AG09309 (cell line): ENCODE data around the gene RAB23.

Source experiments
- DNase-seq: peaks from one replicate; pipeline ENCODE4 v3.0.0-alpha.2; 2010; ENCODE audit warnings: low read depth
- H3K4me3 ChIP-seq: 2 replicates; pipeline ENCODE4 v1.5.1; 2011; ENCODE audit warnings: mild to moderate bottlenecking, low read depth, low read length, moderate library complexity; ENCODE audit not compliant: control insufficient read depth
- TF ChIP-seq, protein P1 (sequence below): IDR thresholded peaks from 2 replicates; pipeline ENCODE4 v1.5.1; 2011; ENCODE audit warnings: mild to moderate bottlenecking, low read depth, low read length, inconsistent platforms; ENCODE audit not compliant: insufficient read depth, control insufficient read depth; ENCODE audit errors: missing control alignments

The RAB23 gene

GRCh38 chr6:57174511-57174907 is 47.6 kb downstream of the RAB23 start:
- H3K4me3 ChIP-seq: peak overlapping the region; percentile 70
- TF ChIP-seq, protein P1, sequence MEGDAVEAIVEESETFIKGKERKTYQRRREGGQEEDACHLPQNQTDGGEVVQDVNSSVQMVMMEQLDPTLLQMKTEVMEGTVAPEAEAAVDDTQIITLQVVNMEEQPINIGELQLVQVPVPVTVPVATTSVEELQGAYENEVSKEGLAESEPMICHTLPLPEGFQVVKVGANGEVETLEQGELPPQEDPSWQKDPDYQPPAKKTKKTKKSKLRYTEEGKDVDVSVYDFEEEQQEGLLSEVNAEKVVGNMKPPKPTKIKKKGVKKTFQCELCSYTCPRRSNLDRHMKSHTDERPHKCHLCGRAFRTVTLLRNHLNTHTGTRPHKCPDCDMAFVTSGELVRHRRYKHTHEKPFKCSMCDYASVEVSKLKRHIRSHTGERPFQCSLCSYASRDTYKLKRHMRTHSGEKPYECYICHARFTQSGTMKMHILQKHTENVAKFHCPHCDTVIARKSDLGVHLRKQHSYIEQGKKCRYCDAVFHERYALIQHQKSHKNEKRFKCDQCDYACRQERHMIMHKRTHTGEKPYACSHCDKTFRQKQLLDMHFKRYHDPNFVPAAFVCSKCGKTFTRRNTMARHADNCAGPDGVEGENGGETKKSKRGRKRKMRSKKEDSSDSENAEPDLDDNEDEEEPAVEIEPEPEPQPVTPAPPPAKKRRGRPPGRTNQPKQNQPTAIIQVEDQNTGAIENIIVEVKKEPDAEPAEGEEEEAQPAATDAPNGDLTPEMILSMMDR: no peak
- DNase-seq: no peak

DNA sequence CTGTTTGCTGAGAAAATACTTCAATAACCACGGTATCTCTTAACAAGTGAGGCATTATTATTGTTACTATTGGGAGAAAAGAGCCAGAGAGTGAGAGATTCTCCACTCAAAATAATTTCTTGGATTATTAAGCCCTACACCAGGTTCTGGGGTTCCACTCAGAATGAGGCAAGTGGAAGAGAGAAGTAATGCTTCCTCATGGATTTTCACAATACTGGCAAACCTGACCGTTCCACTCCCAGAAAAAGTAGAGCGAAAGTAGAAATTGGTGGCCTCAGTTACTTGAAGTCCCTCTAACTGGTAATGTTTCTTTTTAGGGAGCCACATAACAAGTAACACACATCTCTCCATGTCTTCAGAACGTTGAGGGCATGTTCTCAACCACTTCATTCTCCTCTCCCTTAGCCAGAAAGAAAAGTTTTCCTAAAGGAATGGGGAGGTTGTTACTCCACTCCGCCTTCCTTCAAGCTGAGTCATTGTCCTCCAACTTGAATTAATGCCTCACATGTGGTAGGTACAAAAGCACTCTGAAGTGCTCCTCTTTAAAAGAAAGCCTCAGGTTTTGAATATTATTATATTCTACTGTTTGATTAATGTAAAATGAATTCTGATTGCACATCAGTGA is 48.1 kb downstream of the RAB23 start:
- H3K4me3 ChIP-seq: peak overlapping the region; percentile 70
- peak; percentile 56 for DNase-seq
- TF ChIP-seq, protein P1: no peak

GRCh38 chr6:57173056-57173885 is 48.8 kb downstream of the RAB23 start:
- H3K4me3 ChIP-seq: peak overlapping the region; percentile 70
- DNase-seq: no peak

DNA sequence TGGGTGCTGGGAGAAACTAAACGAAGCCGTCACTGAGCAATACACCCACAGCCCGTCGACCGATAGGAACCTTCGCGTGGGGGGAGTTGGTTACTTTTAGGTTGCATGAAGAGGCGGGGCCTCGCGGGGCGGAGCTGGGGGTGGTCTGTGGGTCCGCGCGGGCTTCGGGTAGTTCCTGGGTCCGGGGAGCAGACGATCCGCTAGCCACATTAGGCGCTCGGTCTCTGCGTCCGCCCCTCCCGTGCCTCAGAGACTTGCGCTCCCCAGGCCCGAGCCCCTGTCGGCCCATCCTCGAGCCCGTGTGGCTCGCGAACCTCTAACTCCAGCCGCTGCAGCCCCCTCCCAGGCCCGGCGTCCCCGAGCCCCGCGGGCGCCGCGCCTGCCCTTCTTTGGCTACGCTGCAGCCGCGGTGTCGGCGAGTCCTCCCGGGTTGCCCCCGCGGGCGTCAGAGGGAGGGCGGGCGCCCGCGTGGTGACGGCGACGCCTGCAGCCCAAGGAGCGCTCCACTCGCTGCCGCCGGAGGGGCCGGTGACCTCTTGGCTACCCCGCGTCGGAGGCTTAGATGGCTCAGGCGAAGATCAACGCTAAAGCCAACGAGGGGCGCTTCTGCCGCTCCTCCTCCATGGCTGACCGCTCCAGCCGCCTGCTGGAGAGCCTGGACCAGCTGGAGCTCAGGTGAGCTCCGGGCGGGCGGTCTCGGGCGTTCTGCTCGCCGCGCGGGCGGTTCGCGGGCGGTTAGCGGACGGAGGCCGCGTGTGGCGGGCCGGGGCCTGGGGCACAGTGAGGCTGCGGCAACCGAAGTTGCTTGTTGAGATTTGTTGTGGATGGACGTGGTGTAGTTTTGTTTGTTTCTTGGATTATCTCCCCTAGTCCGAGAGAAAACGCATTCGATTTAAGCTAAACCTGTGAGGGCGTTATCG is 49.7 kb downstream of the RAB23 start, which contains the start of gene BAG2:
Gene BAG2 (plus strand): TSS at position 191 of the 920 bp plus-strand sequence. CDS start 372 bp downstream, at position 563.
- peak; percentile 62 for DNase-seq
- peak within 1 kb of the TSS; percentile 70 for H3K4me3 ChIP-seq
- TF ChIP-seq, protein P1: no peak

More at GRCh38 chr6:57173056-57173885, 48.8 kb downstream of the RAB23 start:
- TF ChIP-seq, protein P1: no peak

GRCh38 chr6:57165080-57165479 is 57.0 kb downstream of the RAB23 start:
- no peak for DNase-seq
- TF ChIP-seq, protein P1: no peak
- H3K4me3 ChIP-seq: no peak overlapping the region

- TF ChIP-seq, protein P1: no peak
- DNase-seq: no peak
- no peak overlapping the region for H3K4me3 ChIP-seq
Measured at GRCh38 chr6:57163956-57164355, 58.2 kb downstream of the RAB23 start.
